MG63 (cell line): ENCODE measurements around the gene FAM83E. TPM values are rescaled to one million over a fixed set of nuclear protein-coding genes. Genes with fewer than 3 reads are reported as not detected.
"Not testable (repeated sequence)": the region's sequence is repeated elsewhere in the genome, so short reads cannot be mapped to it uniquely, and the experiment has no call there.

Experiments
- DNase-seq: peaks from one replicate; pipeline ENCODE4 v3.0.0-alpha.2; 2020
- H3K27me3 ChIP-seq: fragments of 250-450 bp; sonication (Bioruptor Pico); 2 replicates; pipeline ENCODE4 v1.5.1; 2020; ENCODE audit warnings: mild to moderate bottlenecking, moderate library complexity
- H3K36me3 ChIP-seq: fragments of 250-450 bp; sonication (Bioruptor Pico); 2 replicates; pipeline ENCODE4 v1.5.1; 2020; ENCODE audit warnings: mild to moderate bottlenecking, moderate library complexity
- H3K4me3 ChIP-seq: fragments of 250-450 bp; sonication (Bioruptor Pico); 2 replicates; pipeline ENCODE4 v1.5.1; 2020; ENCODE audit warnings: mild to moderate bottlenecking, moderate library complexity
- H3K9me3 ChIP-seq: fragments of 250-450 bp; sonication (Bioruptor Pico); 2 replicates; pipeline ENCODE4 v1.5.1; 2020; ENCODE audit warnings: mild to moderate bottlenecking, moderate library complexity
- total RNA-seq: library from RNA; depleted of rRNA; stranded (reverse); fragments of >200 nt; shearing (Covaris generic); gene quantifications from 2 replicates; pipeline ENCODE4 v1.2.3, GENCODE V29; 2014; ENCODE audit warnings: low replicate concordance

FAM83E gene
- total RNA-seq, 1 experiment from 2014 or later: not detected

DNA sequence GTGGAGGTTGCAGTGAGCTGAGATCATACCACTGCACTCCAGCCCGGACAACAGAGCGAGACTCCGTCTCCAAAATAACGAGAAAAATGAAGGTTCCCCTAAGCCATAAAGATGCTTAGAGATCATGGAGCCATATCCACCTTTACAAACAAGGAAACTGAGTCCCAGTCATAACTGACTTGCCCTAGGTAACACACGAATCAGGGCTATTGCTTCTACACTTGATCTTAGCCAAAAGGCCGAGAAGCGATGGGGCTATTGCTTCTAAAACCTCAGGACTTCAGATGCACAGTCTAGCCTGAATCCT, 19.1 kb upstream of the FAM83E start:
- DNase-seq: no peak
- no peaks in the 10 kb centered on the region for H3K27me3 ChIP-seq
- peak overlapping the region; percentile 23 for H3K4me3 ChIP-seq
- no peaks in the 10 kb centered on the region for H3K9me3 ChIP-seq
- peaks cover 24% of the 10 kb centered on the region for H3K36me3 ChIP-seq

DNA sequence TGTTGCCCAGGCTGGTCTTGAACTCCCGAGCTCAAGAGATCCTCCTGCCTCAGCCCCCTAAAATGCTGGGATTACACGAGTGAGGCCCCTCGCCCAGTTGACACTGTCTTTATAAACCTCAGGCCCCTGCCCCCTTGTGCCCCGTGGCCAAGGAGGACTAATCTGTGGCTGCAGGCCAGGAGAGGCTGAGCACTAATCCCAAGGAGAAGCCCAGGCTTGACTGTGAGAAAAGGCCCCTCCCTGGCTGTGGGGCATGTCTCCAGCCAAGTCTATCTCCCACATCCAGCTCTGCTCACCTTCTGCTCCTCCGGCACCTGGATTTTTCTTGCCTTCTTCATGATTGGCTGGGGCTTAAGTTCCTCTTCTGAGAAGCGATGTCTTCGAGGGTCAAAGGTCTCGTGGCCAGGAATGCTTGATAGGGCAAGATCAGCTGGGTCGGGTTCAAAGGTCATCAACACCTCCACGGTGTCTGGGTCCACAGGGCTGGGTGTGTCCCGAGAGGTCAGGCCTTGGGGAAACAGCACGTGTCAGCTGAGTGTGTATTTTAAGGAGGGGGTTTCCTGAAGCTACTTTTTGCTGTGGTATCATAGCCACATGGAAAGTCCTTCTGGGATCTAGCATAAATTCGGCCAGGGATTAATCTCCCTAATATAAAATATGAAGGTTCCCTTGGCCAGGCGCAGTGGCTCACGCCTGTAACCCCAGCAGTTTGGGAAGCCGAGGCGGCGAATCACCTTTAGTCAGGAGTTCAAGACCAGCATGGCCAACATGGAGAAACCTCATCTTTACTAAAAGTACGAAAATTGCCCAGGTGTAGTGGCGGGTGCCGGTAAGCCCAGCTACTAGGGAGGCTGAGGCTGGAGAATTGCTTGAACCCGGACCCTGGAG, 18.5 kb upstream of the FAM83E start:
- H3K4me3 ChIP-seq: no peak overlapping the region
- no peaks in the 10 kb centered on the region for H3K9me3 ChIP-seq
- DNase-seq: peak; percentile 56
- H3K36me3 ChIP-seq: peaks cover 24% of the 10 kb centered on the region
- H3K27me3 ChIP-seq: no peaks in the 10 kb centered on the region

GRCh38 chr19:48632692-48633147, 17.8 kb upstream of the FAM83E start:
- no peak overlapping the region for H3K4me3 ChIP-seq
- peaks cover 24% of the 10 kb centered on the region for H3K36me3 ChIP-seq
- H3K9me3 ChIP-seq: no peaks in the 10 kb centered on the region
- no peaks in the 10 kb centered on the region for H3K27me3 ChIP-seq
- peak; percentile 65 for DNase-seq

DNA sequence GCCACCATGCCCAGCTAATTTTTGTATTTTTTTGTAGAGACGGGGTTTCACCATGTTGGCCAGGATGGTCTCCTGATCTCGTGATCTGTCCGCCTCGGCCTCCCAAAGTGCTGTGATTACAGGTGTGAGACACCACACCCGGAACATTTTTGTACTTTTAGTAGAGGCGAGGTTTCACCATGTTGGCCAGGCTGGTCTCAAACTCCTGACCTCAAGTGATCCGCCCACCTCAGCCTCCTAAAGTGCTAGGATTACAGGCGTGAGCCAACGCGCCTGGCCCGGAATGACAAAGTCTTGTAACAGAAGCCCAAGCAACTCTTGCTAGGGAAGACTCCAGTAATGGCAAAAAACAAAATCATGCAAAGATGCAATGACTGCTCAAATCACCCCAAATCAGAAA, 17.4 kb upstream of the FAM83E start:
- not testable (repeated sequence) for H3K27me3 ChIP-seq, H3K4me3 ChIP-seq, DNase-seq, H3K9me3 ChIP-seq
- H3K36me3 ChIP-seq: peaks cover 25% of the 10 kb centered on the region

GRCh38 chr19:48631225-48631624, 16.3 kb upstream of the FAM83E start:
- H3K9me3 ChIP-seq: no peaks in the 10 kb centered on the region
- no peak for DNase-seq
- H3K4me3 ChIP-seq: no peak overlapping the region

DNA sequence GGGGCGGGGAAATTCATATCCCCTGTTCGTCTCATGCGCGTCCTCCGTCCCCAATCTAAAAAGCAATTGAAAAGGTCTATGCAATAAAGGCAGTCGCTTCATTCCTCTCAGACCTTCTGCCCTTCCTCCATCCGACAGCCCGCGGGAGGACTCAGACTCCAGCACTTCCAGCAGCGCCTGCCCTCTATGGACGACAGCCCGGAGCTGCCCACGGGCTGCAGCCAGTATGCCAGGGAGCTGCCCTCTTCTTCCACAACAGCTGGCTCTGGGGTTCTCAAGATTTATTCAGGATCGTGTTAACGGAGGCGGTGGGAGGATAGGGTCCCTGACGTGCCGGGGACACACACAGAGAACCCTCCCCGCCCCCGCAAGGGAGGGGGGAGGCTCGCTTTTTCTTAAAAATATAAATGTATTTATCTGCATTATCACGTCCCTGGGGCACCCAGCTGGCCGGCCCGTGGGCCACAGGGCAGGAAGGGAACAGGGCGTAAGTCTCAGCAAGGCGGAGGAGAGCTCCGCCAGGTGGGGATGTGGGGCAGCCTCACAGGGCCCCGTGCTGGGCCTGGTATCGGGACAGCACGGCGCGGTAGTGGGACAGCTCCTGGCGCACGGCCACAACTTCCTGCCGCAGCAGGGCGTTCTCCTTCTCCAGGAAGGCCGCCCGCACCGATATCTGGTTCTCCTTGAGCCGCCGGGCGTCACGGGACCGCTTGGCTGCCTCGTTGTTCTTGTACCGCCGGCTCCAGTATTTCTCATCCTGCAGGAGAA, 15.6 kb upstream of the FAM83E start:
- Histone ChIP-seq H3K4me3 (no peak overlapping the region), H3K9me3 (no peaks in the 10 kb centered on the region), H3K27me3 (no peaks in the 10 kb centered on the region), H3K36me3 (peaks cover 36% of the 10 kb centered on the region)
- no peak for DNase-seq

More at GRCh38 chr19:48631225-48631624, 16.3 kb upstream of the FAM83E start:
- H3K27me3 ChIP-seq: no peaks in the 10 kb centered on the region
- peaks cover 31% of the 10 kb centered on the region for H3K36me3 ChIP-seq

- peaks cover 34% of the 10 kb centered on the region for H3K36me3 ChIP-seq
- DNase-seq: no peak
- H3K27me3 ChIP-seq: no peaks in the 10 kb centered on the region
- no peak overlapping the region for H3K4me3 ChIP-seq
- H3K9me3 ChIP-seq: no peaks in the 10 kb centered on the region
These were observed 14.9 kb upstream of the FAM83E start for GRCh38 chr19:48629599-48630295.

DNA sequence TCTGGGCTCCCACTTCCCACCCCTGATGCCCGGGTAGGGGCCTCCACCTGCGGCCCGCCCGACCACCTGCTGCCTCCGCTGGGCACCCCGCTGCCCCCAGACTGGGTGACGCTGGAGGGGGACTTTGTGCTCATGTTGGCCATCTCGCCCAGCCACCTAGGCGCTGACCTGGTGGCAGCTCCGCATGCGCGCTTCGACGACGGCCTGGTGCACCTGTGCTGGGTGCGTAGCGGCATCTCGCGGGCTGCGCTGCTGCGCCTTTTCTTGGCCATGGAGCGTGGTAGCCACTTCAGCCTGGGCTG, 14.4 kb upstream of the FAM83E start:
- no peaks in the 10 kb centered on the region for H3K9me3 ChIP-seq
- no peak overlapping the region for H3K4me3 ChIP-seq
- H3K36me3 ChIP-seq: peaks cover 33% of the 10 kb centered on the region
- no peak for DNase-seq
- no peaks in the 10 kb centered on the region for H3K27me3 ChIP-seq

- H3K9me3 ChIP-seq: no peaks in the 10 kb centered on the region
- no peaks in the 10 kb centered on the region for H3K27me3 ChIP-seq
- H3K4me3 ChIP-seq: no peak overlapping the region
- peaks cover 36% of the 10 kb centered on the region for H3K36me3 ChIP-seq
- DNase-seq: no peak
These were observed 13.8 kb upstream of the FAM83E start for GRCh38 chr19:48628486-48629296.

DNA sequence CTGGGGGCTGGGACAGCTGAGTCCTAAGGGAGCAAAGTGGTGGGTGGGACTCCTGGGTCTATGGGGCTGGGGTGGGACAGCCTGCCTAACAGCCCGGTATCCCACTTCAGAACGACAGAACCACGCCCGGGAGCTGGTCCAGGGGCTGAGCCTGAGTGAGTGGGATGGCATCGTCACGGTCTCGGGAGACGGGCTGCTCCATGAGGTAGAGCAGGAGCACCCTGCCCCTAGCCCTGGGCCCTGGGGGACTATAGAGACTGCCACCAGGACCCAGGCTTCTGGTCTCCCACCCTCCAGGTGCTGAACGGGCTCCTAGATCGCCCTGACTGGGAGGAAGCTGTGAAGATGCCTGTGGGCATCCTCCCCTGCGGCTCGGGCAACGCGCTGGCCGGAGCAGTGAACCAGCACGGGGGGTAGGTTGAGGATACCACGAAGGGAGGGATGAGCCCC, 13.0 kb upstream of the FAM83E start:
- Histone ChIP-seq H3K36me3 (peaks cover 41% of the 10 kb centered on the region), H3K4me3 (no peak overlapping the region), H3K27me3 (no peaks in the 10 kb centered on the region), H3K9me3 (no peaks in the 10 kb centered on the region)
- DNase-seq: no peak

DNA sequence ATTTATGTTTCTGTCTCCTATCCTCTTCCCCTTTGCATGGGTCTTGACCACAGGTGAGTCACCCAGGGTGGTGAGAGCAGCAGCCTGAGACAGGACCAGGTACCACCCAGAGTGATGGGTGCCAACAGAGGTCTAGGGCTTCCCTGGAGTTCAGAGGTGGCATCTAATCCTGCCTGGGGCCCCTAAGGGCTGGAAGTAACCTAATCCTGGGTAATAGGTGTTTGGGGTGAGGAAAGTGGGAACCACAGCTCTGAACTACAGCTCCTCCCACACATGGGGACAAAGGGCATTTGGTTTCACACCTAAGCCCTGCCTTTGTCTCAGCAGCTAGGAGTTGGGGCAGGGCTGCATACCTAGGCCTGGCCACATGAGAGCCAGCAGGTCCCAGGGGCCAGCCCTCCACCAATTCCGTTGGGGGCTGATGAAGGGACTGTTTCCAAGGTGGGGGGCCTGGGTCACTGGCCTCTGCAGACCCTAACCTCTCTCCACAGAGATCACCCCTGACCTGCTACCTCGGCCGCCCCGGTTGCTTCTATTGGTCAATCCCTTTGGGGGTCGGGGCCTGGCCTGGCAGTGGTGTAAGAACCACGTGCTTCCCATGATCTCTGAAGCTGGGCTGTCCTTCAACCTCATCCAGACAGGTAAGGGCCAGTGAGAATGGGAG, 12.5 kb upstream of the FAM83E start:
- H3K4me3 ChIP-seq: no peak overlapping the region
- H3K36me3 ChIP-seq: peaks cover 42% of the 10 kb centered on the region
- no peaks in the 10 kb centered on the region for H3K9me3 ChIP-seq
- no peaks in the 10 kb centered on the region for H3K27me3 ChIP-seq
- DNase-seq: no peak

GRCh38 chr19:48625891-48626327, 11.0 kb upstream of the FAM83E start:
- DNase-seq: no peak

GRCh38 chr19:48624791-48625723, 10.2 kb upstream of the FAM83E start:
- DNase-seq: no peak
- Histone ChIP-seq H3K9me3 (no peaks in the 10 kb centered on the region), H3K27me3 (no peaks in the 10 kb centered on the region), H3K36me3 (peaks cover 40% of the 10 kb centered on the region), H3K4me3 (no peak overlapping the region)

More at GRCh38 chr19:48625891-48626327, 11.0 kb upstream of the FAM83E start:
- peaks cover 47% of the 10 kb centered on the region for H3K36me3 ChIP-seq
- no peak overlapping the region for H3K4me3 ChIP-seq
- H3K27me3 ChIP-seq: no peaks in the 10 kb centered on the region
- no peaks in the 10 kb centered on the region for H3K9me3 ChIP-seq

DNA sequence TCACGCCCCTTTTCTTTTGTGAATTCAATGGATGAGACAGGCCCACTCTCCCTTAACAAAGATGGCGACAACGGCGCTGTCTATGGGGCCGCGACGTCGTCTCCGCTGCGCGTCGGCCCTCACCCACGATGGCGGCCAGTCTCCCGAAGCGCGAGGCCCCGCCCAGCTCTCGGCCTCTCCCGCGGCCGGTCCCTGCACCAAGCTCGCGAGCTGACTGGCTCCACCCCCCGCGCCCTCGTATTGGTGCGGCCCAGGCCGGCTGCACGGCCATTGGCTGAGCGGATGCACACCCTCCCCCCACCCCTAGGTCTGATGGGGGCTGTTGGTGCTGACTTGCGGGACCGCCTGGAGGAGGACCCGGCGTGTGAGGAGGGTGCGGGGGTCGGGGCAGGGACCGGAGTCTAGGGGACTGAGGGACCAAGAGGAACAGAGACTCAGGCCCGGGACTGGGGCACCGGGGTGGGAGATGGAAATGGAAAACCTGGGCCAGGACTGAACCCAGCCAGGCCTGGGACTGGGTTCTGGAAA, 9.3 kb upstream of the FAM83E start:
- Histone ChIP-seq H3K9me3 (no peaks in the 10 kb centered on the region), H3K4me3 (no peak overlapping the region), H3K27me3 (no peaks in the 10 kb centered on the region), H3K36me3 (peaks cover 31% of the 10 kb centered on the region)
- no peak for DNase-seq

GRCh38 chr19:48623556-48624066, 8.7 kb upstream of the FAM83E start:
- Histone ChIP-seq H3K4me3 (no peak overlapping the region), H3K36me3 (peaks cover 33% of the 10 kb centered on the region), H3K9me3 (no peaks in the 10 kb centered on the region), H3K27me3 (no peaks in the 10 kb centered on the region)
- no peak for DNase-seq
